T47D (cell line): ENCODE measurements around the gene BRF1.
"Not testable (repeated sequence)": the region's sequence is repeated elsewhere in the genome, so short reads cannot be mapped to it uniquely, and the experiment has no call there.

ENCODE experiments used
- DNase-seq, 2 experiments: peaks; one replicate each; pipeline versions ENCODE4 v3.0.0 to v3.0.0-alpha.2; 2011 to 2012; ENCODE audit warnings: low read depth in 1 of 2, low spot score in 1 of 2
- JUND ChIP-seq: IDR thresholded peaks from 2 replicates; pipeline ENCODE4 v1.6.1; 2012; ENCODE audit warnings: low read depth
- in situ Hi-C: cut with HindIII; loops from 2 replicates; pipeline ENCODE4 v1.10.0; 2016; ENCODE audit warnings: low sequenced_read_pairs, low pct_unique_long_range_greater_than_20kb

The BRF1 gene

GRCh38 chr14:105307052-105307727 lies 6.4 kb upstream of the BRF1 start:
- DNase-seq, result no peak
- TF ChIP-seq JUND, result no peak
- in situ Hi-C loops, result no loop called here

GRCh38 chr14:105305791-105306190 lies 5.0 kb upstream of the BRF1 start:
- no peak for DNase-seq
- TF ChIP-seq JUND, result no peak
- in situ Hi-C loops, result no loop called here

DNA sequence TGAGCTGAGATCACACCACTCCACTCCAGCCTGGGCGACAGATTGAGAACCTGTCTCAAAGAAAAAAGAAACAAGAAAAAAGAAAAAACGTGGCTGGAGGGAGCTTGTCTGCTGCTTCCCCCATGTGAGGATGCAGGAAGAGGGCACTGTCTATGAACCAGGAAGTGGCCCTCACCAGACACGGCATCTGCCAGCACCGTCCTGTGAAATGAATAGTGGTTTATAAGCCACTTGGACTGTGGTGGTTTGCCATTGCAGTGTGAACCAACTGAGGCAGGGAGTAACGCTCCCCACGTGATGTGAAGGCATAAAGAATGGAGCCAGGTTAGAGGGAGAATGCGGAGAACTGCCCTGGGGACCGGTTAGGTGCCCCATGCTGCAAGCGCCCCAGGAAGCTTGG lies 4.5 kb upstream of the BRF1 start:
- in situ Hi-C loops, result no loop called here
- TF ChIP-seq JUND, result no peak
- no peak for DNase-seq

DNA sequence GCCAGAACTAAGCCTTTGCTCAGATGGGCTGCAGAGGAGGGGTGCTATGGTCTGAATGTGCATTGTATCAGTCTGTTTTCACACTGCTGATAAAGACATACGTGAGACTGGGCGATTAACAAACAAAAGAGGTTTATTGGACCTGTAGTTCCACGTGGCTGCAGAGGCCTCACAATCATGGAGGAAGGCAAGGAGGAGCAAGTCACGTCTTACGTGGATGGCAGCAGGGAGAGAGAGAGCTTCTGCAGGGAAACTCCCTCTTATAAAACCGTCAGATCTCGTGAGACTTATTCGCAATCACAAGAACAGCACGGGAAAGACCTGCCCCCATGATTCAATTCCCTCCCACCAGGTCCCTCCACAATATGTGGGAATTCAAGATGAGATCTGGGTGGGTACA lies 3.8 kb upstream of the BRF1 start:
- TF ChIP-seq JUND, result no peak
- in situ Hi-C loops, result no loop called here
- DNase-seq, result no peak

- TF ChIP-seq JUND, result no peak
- DNase-seq, result peak in 1 of 2 experiments; percentile 80
- in situ Hi-C loops, result no loop called here
Measured at GRCh38 chr14:105303949-105304348, 3.1 kb upstream of the BRF1 start.

DNA sequence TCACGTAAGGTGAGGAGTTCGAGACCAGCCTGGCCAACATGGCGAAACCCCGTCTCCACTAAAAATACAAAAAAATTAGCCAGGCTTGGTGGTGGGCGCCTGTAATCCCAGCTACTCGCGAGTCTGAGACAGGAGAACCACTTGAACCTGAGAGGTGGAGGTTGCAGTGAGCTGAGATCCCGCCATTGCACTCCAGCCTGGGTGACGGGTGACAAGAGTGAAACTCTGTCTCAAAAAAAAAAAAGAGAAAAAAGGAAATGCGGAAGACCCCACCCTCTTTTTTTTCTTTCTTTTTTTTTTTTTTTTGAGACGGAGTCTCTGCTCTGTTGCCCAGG lies 1.1 kb upstream of the BRF1 start:
- DNase-seq, in situ Hi-C loops: not testable (repeated sequence)

DNA sequence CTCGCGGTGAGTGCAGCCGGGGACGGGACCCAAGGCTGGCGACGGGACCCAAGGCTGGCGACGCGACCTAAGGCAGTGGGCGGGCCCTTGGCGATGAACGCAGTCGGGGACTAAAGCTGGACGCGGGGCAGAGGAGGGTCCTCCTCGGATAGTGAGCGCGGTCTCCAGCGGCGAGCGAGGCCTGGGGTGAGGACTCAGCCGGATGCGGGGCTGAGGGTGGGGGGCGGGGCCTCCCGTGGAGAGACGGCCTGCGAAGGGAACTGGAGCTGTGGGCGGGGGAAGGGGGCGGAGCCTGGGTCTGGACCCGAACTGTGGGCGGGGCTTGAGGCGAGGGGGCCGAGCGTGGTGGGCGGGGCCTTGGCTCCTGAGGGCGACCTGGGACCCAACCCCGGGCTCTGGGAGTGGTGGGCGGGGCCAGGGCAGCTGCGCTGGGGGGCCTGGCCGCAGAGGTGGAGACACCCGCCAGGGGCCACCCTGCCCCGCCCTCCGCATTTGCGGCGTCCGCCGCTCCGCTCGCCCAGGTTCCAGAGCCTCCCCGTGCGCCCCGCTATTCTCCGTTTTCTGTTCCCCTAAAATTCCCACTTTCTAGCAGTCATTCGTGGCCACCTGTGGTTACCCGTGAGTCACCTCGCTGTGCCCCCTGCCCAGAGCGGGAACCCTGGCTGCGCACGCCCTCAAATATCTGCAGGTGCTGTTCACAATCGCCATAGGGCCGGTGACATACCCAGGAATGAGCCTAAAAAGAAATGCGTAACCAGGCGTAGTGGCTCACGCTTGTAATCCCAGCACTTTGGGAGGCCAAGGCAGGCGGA lies 508 bp upstream of the BRF1 start:
- peak; percentile 95 to 98 for DNase-seq
- TF ChIP-seq JUND, result no peak
- in situ Hi-C loops, result no loop called here

DNA sequence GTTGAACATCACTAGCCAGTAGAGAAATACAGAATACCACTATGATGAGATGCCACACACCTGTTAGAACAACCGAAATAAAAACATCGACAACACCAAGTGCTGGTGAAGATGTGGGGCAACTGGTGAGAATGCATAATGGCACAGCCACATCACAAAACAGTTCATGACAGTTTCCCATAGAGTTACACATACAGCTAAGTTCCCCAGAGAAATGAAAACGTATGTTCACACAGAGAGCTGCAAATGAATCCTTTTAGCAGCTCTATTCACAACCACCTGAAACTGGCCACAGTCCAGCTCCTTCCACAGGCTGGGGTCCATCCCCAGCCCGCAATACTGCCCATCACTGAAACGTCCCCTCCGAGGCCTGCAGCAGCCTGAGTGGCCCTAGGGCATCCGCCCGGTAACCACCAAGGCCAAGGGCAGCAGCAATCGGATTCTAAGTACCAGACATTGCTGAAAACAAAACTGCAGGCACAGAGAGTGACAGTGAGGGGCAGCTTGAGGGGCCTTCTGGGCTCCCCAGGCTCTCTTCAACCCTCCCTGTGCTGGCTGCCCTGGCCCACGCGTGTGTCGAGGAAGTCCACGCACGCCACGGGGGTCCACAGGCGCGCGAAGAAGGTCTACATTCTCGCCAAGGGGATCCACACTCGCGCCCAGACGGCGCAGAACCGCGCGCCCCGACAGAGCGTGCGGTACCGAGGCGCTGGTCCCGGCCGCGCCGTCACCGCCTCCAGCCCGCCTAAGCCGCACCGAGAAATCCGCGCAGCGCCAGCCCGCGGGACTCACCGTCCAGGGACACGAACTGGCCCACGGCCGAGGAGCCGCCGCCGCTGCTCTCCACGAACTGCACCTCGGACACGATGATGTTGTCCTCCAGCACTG lies 903 bp downstream of the BRF1 start:
- no peak for DNase-seq
- in situ Hi-C loops, result no loop called here
- no peak for TF ChIP-seq JUND

- in situ Hi-C loops, DNase-seq: not testable (repeated sequence)
Measured at GRCh38 chr14:105297311-105297710, 3.5 kb downstream of the BRF1 start.

GRCh38 chr14:105294142-105294597 lies 6.6 kb downstream of the BRF1 start:
- in situ Hi-C loops, result no loop called here
- DNase-seq, result no peak
- TF ChIP-seq JUND, result no peak

DNA sequence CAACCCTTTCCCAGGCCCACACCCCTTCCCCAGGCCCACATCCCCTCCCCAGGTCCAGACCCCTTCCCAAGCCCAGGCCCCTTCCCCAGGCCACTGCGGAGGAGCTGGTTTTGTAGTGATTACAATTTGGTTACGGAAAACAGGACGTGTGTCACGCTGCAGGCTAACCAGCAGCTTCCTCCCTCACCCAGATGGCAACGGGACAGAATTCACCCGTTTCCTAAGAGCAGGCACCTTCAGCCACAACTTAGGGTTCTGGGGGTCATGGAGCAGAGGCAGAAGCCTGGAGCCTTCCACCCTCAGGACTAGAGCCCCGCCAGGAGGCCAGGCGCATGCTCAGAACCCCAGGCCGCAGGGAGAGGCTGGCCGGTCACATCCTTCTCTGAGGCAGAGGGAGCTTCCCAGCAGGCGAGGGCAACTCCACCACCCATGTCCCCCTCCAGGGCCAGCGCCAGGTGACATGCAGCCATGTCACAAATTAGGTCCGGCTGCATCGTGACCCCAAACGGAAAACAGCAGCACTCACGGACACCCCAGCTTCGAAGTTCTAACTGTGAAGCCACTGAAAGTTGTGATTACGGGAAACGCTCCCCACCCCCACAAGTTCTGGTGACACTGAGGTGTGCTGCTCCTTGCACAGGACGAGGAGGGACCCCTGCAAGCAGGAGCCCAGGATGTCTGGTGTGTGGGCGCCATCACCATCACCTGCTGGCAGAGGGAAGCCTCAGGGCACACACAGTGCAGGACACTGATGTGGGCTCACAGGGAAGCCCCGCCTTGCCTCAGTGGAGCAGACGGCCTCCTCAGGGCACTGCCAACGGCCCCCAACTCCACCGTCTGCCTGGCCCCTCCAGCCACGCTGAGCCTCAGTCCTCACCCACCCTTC lies 7.7 kb downstream of the BRF1 start:
- TF ChIP-seq JUND, result no peak
- no peak for DNase-seq
- in situ Hi-C loops, result no loop called here
